GM12873 (cell line): Measurements from ENCODE around the gene IGHMBP2.

Experiments used
- CTCF ChIP-seq: IDR thresholded peaks from 2 replicates; pipeline ENCODE4 v1.5.1; 2012; ENCODE audit warnings: low read depth, mild to moderate bottlenecking, moderate library complexity, low read length, control low read depth; ENCODE audit not compliant: insufficient read depth; ENCODE audit errors: missing control alignments

Gene IGHMBP2

GRCh38 chr11:68938816-68939582 lies 35.3 kb downstream of the IGHMBP2 start:
- TF ChIP-seq CTCF, result no peak

- no peak for TF ChIP-seq CTCF
Observed at GRCh38 chr11:68939583-68940555, 36.2 kb downstream of the IGHMBP2 start.

GRCh38 chr11:68940651-68941323 lies 37.1 kb downstream of the IGHMBP2 start:
- no peak for TF ChIP-seq CTCF

- TF ChIP-seq CTCF, result no peak
Observed at GRCh38 chr11:68941324-68942094, 37.8 kb downstream of the IGHMBP2 start.

- TF ChIP-seq CTCF, result no peak
Observed at GRCh38 chr11:68942095-68942620, 38.5 kb downstream of the IGHMBP2 start.

GRCh38 chr11:68942751-68943271 lies 39.1 kb downstream of the IGHMBP2 start:
- no peak for TF ChIP-seq CTCF
